Measurements from ENCODE around the gene ELMO1. TPM values are rescaled to one million over a fixed set of nuclear protein-coding genes. Genes with fewer than 3 reads are reported as not detected.
A peak's percentile ranks its signal among the peaks of the same experiment; 100 is the strongest.

ELMO1 gene
- total and polyA plus RNA-seq, 4 donors: 10.1 to 183 (median 34.4) TPM

DNA sequence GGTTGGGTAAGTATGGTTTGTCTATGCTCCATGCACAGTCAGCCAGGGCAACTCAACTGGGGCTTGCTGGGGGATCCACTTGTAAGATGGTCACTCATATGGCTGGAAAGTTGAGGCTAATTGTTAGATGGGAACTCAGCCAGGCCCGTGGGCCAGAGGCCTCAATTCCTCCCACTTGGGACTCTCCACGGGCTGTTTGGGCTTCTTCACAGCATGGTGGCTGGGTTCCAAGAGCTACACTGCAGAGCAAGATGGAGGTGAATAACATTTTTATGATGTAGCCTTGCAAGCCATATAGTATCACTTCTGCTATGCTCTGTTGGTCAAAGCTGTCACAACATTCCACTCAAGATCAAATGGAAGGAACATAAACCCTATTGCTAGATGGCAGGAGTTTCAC, 39.2 kb downstream of the ELMO1 start:
- Histone ChIP-seq H3K9ac (ENCODE audit: insufficient read depth in 1 of 2, low read length in 2 of 2) (no peak overlapping the region), H3K27me3 (ENCODE audit: control insufficient read depth in 3 of 3, insufficient read depth in 3 of 3, low read length in 2 of 3) (no peaks in the 10 kb centered on the region), H3K36me3 (ENCODE audit: control insufficient read depth in 4 of 4, insufficient read depth in 4 of 4, low read length in 4 of 4) (peaks cover 0 to 1% (median 0%) of the 10 kb centered on the region in 4 donors), H3K27ac (ENCODE audit: low read depth in 1 of 2, low read length in 1 of 2) (peak overlapping the region in 1 of 2 donors; percentile 44), H3K4me1 (ENCODE audit: control insufficient read depth in 5 of 5, insufficient read depth in 5 of 5, low read length in 5 of 5) (peaks cover 7 to 21% (median 10%) of the 10 kb centered on the region in 5 donors), H3K4me3 (no peak overlapping the region), H3K9me3 (ENCODE audit: control insufficient read depth in 4 of 4, insufficient read depth in 3 of 4, low read length in 3 of 4) (peaks cover 0 to 4% (median 0%) of the 10 kb centered on the region in 4 donors)
- WGBS, 2 donors: 42 to 60% methylated on average over 2 of the region's 2 CpGs
- TF ChIP-seq CTCF (IDR thresholded peaks at IDR 0.05; ENCODE audit: control extremely low read depth, extremely low read depth): no peak
- ATAC-seq (ENCODE audit: insufficient read depth, low FRiP score): no peak
- no peak for DNase-seq

DNA sequence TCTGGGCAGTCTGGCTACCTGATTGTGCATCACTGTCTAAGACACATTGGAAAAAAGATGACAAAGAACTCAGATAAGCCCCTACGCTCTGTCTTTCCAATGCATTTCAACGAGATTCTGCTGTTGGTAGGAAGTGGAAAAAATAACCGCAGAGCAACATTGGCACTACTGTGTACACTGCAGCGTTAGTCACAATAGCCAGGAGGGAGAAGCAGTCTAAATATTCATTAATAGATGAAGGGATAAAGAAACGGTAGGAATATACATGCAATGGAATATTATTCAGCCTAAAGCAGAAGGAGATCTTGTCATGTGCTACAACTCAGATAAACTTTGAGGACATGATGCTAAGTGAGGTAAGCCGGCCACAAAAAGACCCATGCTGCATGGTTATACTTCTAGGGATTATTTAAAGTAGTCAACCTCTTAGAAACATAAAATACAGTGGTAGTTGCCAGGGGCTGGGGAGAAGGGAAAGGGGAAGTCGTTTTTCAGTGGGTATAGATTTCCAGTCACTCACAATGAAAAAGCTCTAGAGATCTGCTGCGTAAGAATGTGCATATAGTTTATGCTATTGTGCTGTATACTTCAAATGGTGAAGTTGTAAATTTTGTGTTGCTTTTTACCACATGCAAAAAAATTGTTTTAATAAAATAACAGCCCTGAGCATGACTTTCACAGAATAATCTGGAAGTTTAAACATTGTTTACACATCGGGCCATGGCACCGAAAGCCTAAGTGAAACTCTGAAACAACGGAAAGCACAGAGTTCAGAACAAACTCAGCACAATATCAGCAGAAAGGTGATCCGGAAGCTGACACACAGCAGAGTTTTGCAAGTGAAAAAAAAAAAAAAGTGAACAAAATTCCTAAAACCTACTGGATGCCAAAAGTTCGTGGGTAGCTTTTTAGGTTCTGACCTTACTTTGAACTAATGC, 40.1 kb downstream of the ELMO1 start:
- Histone ChIP-seq H3K27ac (ENCODE audit: low read depth in 1 of 2, low read length in 1 of 2) (no peak overlapping the region), H3K9ac (ENCODE audit: insufficient read depth in 1 of 2, low read length in 2 of 2) (no peak overlapping the region), H3K4me3 (no peak overlapping the region), H3K36me3 (ENCODE audit: control insufficient read depth in 4 of 4, insufficient read depth in 4 of 4, low read length in 4 of 4) (peaks cover 0 to 1% (median 0%) of the 10 kb centered on the region in 4 donors), H3K9me3 (ENCODE audit: control insufficient read depth in 4 of 4, insufficient read depth in 3 of 4, low read length in 3 of 4) (peaks cover 0 to 4% (median 0%) of the 10 kb centered on the region in 4 donors), H3K27me3 (ENCODE audit: control insufficient read depth in 3 of 3, insufficient read depth in 3 of 3, low read length in 2 of 3) (no peaks in the 10 kb centered on the region), H3K4me1 (ENCODE audit: control insufficient read depth in 5 of 5, insufficient read depth in 5 of 5, low read length in 5 of 5) (peaks cover 7 to 21% (median 10%) of the 10 kb centered on the region in 5 donors)
- WGBS, 2 donors: 16 to 35% methylated on average over 13 of the region's 13 CpGs
- ATAC-seq (ENCODE audit: insufficient read depth, low FRiP score): no peak
- DNase-seq: no peak
- no peak for TF ChIP-seq CTCF (IDR thresholded peaks at IDR 0.05; ENCODE audit: control extremely low read depth, extremely low read depth)

- Histone ChIP-seq H3K9ac (ENCODE audit: insufficient read depth in 1 of 2, low read length in 2 of 2) (no peak overlapping the region), H3K4me3 (no peak overlapping the region), H3K4me1 (ENCODE audit: control insufficient read depth in 5 of 5, insufficient read depth in 5 of 5, low read length in 5 of 5) (peaks cover 4 to 15% (median 8%) of the 10 kb centered on the region in 5 donors), H3K9me3 (ENCODE audit: control insufficient read depth in 4 of 4, insufficient read depth in 3 of 4, low read length in 3 of 4) (no peaks in the 10 kb centered on the region), H3K36me3 (ENCODE audit: control insufficient read depth in 4 of 4, insufficient read depth in 4 of 4, low read length in 4 of 4) (peaks cover 0 to 1% (median 0%) of the 10 kb centered on the region in 4 donors), H3K27ac (ENCODE audit: low read depth in 1 of 2, low read length in 1 of 2) (no peak overlapping the region), H3K27me3 (ENCODE audit: control insufficient read depth in 3 of 3, insufficient read depth in 3 of 3, low read length in 2 of 3) (no peaks in the 10 kb centered on the region)
- no peak for ATAC-seq (ENCODE audit: insufficient read depth, low FRiP score)
- no peak for TF ChIP-seq CTCF (IDR thresholded peaks at IDR 0.05; ENCODE audit: control extremely low read depth, extremely low read depth)
- 53 to 65% methylated on average over 9 of the region's 9 CpGs for WGBS, 2 donors
- no peak for DNase-seq
Measured at GRCh38 chr7:37405603-37406122, 43.0 kb downstream of the ELMO1 start.

All from lung (tissue), 12 donors.